GM18861 (cell line): ENCODE measurements around the gene CENPX.
A peak's percentile ranks its signal among the peaks of the same experiment; 100 is the strongest.
"Not testable (repeated sequence)": the region's sequence is repeated elsewhere in the genome, so short reads cannot be mapped to it uniquely, and the experiment has no call there.

Experiments used
- ATAC-seq: cut with Tn5 transposase; IDR thresholded peaks from one replicate; pipeline ENCODE4 v1.9.1; 2021; ENCODE audit not compliant: unreplicated experiment

CENPX gene

DNA sequence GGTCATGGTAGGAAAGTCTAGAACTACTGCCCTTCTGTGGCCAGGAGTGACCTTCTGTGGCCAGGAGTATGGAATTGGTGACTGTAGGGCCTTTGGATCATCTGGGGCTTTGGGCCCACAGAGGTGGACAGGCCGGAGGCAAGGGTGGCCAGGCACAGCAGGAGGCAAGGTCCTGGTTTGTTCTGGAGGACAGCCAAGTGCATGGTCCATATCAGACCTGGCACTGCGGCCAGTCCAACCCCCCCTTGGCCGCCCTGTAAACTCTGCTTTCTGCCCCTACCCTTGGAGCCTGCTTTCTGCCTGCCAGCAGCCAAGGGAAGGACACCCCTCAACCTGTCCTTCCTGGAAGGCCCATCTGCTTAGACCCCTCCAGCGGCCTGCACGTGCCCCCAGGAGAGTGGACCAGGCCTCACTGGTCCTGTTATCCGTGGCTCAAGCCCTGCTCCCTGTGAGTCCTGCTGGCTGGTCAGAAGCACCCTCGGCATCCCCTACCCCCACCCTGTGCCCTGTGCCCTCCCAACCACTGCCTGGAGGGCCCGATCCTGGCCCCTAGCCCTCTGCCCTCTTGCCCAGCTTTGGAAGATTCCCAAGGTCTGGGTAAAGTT, 17.1 kb upstream of the CENPX start:
- no peak for ATAC-seq

DNA sequence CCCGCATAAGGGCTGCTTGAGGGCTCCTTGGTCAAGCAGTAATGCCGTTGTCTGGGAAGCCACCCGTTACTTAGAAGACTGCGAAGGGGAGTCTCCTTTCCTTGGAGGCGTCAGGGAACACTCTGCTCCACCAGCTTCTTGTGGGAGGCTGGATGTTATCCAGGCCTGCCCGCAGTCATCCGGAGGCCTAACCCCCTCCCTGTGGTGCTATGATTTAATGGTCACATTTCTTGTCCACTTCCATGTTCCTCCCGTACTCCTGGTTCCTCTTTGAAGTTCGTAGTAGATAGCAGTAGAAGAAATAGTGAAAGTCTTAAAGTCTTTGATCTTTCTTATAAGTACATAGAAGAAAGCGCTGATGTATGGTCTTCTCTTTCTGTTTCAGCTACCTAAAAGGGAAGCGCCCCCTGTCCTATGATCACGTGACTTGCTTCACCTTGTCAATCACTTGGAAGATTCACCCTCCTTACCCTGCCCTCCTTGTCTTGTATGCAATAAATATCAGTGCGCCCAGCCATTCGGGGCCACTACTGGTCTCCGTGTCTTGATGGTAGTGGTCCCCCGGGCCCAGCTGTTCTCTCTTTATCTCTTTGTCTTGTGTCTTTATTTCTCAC, 16.2 kb upstream of the CENPX start:
- not testable (repeated sequence) for ATAC-seq

- no peak for ATAC-seq
These were observed 15.2 kb upstream of the CENPX start for GRCh38 chr17:82037889-82038195.

- peak; percentile 77 for ATAC-seq
These were observed 14.6 kb upstream of the CENPX start, which contains the start of gene DCXR for GRCh38 chr17:82037092-82037888. Gene DCXR, minus strand, starts transcription at chr17:82037697. Its CDS starts 15 bp downstream, at chr17:82037682.

- ATAC-seq, result no peak
These were observed 14.0 kb upstream of the CENPX start for GRCh38 chr17:82036634-82037091.

DNA sequence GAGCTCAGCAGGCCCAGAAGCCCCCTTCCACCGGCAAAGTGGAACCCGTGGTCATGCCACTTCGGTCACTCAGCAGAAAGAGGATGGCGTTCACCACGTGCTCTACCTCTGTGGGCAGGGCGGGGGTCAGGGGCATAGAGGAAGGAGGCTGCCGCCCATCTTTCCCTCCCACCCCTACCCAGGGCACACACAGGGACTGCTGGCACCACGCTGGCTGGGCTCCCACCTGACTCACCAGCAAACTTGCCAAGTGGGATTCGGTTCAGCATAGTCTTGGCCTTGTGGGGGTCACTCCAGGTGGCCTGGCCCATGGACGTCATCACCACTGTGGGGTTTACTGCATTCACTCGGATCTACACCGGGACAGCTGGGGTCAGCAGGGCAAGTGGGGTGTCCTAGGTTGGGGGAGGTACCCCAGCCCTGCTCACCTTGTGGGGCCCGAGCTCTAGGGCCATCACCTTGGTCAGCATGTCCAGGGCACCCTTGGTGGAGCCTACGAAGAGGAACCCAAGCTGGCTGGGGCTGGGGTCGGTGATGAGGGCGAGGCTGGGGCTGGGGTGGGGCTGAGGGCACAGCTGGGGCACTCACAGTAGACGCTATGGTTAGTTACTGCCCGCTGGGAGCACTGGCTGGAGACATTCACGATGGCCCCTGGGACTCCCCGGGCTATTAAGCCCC, 13.4 kb upstream of the CENPX start:
- ATAC-seq, result no peak

- ATAC-seq, result no peak
These were observed 12.8 kb upstream of the CENPX start for GRCh38 chr17:82035488-82035887.

GRCh38 chr17:82034371-82035011, 11.8 kb upstream of the CENPX start:
- no peak for ATAC-seq

DNA sequence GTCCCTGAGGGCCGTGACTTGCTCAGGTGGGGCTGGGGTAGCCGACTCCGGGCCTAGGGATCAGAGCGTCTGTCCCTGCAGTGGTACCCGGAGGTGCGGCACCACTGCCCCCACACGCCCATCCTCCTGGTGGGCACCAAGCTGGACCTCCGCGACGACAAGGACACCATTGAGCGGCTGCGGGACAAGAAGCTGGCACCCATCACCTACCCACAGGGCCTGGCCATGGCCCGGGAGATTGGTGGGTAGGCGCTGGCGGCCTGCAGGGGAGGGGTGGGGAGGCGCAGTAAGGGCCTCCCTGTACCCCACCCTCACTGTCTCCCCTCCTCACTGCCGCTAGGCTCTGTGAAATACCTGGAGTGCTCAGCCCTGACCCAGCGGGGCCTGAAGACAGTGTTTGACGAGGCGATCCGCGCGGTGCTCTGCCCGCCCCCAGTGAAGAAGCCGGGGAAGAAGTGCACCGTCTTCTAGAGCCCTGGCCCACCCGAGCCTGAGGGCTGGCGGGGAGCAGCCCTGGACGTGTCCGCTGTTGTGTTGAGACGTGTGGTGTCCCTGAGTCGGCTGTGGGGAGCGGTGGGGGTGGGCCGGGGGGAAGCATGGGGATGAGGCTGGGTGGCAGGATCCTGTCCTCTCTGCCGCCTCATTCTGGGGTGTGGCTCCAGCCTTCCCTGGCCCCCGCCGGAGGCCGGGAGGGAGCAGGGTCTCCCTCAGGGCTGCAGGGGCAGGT, 10.8 kb upstream of the CENPX start:
- no peak for ATAC-seq

DNA sequence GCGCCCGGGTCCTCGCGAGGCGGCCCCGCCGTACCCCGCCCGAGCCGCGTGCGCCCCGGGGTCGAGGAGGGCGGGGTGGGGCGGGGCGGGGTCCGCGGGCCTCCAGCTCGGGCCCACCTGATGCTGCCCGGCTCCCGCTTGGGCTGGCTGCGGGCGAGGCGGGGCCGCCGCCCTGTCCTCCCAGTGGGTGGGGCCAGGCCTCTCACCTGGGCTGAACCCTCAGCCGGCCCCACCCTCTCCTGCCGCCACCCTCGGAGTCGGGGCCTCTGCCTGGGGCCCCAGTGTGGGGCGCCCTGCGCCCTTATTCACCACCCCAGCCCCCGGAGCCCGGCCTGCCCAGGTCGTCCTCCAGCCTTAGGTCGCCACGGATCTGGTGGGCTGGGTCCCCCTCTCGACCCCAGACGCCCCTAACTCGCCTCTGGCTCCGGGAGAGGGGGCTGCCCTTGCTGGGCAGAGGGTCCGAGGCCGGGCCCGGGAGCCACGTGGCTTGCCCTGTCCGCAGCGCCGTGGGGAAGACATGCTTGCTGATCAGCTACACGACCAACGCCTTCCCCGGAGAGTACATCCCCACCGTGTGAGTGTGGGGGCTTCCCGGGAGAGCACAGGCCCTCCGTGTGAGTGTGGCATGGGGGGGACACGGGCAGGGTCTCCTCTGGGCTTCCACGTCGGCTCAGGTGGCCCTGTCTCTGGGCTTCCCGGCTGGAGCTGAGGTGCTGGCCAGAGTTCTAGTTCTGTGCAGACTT, 9.4 kb upstream of the CENPX start:
- ATAC-seq, result no peak

- no peak for ATAC-seq
These were observed 8.7 kb upstream of the CENPX start, which contains the start of gene RAC3 for GRCh38 chr17:82031303-82031884. Gene RAC3, plus strand, starts transcription at chr17:82031678. Its CDS starts 84 bp downstream, at chr17:82031762.

GRCh38 chr17:82030470-82031302, 8.0 kb upstream of the CENPX start:
- peak; percentile 38 for ATAC-seq

DNA sequence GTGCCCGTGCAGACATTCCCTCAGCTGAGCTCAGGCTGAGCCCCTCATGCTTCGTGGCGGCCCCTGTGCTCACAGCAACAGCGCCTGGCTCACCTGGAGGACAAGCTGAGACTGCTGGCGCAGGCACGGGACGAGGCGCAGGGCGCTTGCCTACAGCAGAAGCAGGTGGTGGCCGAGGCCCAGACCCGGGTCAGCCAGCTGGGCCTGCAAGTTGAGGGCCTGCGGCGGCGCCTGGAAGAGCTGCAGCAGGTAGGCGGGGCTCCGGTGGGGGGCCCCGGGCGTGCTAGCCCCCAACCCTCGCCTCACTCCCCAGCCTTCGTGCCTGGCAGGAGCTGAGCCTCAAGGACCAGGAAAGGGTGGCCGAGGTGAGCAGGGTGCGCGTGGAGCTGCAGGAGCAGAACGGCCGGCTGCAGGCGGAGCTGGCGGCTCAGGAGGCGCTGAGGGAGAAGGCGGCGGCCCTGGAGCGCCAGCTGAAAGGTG, 7.4 kb upstream of the CENPX start:
- no peak for ATAC-seq

DNA sequence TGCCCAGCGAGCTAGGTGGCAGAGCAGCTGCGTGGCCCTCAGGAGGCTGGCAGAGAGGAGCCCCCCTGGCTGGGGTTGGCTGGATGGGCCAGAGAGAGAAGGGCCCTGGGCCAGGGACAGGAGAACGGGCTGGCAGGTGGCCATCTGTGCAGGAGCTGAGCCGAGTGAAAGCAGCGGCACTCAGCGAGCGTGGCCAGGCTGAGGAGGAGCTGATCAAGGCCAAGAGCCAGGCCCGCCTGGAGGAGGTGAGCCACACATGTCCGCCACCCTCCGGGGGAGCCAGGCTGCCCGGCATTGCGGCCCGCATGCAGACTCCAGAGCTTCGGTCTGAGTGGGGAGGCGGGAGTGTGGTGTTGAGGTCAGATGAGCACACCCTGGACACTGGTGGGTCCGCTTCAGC, 6.7 kb upstream of the CENPX start:
- ATAC-seq, result no peak

- ATAC-seq, result no peak
These were observed 6.3 kb upstream of the CENPX start for GRCh38 chr17:82028966-82029365.

DNA sequence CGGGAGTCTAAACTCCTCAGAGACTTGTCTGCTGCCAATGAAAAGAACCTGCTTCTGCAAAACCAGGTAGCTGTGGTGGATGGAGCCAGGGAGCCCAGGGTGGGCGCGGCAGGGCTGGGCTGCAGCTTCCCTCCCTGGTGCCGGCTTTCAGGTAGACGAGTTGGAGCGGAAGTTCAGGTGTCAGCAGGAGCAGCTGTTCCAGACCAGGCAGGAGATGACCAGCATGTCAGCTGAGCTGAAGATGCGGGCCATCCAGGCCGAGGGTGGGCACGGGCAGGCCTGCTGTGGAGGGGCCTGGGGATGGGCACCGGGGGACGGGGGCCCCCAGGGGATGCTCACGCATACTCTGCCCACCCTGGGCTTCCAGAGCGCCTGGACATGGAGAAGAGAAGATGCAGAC, 5.6 kb upstream of the CENPX start:
- no peak for ATAC-seq

DNA sequence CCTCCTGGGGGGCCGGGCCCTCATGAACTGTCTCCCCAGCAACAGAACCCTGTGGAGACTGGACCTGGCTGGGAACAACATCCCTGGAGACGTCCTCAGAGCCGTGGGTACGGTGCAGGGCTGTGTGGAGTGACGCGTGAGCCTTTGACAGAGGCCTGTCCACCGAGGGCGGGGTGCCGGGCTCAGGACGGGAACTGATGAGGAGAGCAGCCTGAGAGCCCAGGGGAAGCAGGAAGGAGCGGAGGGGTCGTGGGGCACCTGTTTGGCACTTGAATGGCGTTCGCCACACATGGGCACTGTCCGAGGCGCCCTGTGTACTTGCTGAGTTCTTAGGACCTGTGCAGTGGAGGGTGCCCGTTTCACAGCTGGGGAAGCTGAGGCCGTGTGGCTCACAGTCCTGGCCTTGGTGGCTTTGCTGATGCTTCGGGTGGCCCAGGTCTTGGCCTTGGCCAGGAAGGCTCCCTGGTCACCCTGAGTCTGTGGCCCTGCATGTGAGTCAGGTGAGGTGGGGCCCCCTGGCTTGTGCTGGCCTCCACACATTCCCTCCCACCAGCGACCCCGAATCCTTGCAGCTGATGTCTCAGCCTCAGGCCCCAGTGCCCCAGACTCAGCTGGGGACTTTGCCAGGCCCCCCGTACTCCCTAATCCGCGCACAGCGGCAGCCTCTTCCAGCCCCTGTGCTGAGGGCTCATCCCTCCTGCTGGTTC, 2.9 kb upstream of the CENPX start:
- ATAC-seq, result no peak

- ATAC-seq, result no peak
These were observed 2.2 kb upstream of the CENPX start for GRCh38 chr17:82024859-82025258.
